B cell (primary cell): Measurements from ENCODE around the gene AGXT. TPM values are rescaled to one million over a fixed set of nuclear protein-coding genes. Genes with fewer than 3 reads are reported as not detected.

Experiments
- ATAC-seq: fragments of 200-7000 bp; cut with Tn5 transposase; one replicate; pipeline ENCODE4 v1.10.0; 2021; ENCODE audit warnings: low read depth, mild to moderate bottlenecking, moderate number of reproducible peaks, moderate library complexity
- CTCF ChIA-PET: fragments of 350-600 bp; sonication (Branson Sonifier 250); formaldehyde crosslinking; loops from one replicate; lab custom pipeline; 2021; ENCODE audit warnings: antibody characterized with exemption, inconsistent platforms; lab: Charles Lee
- POLR2A ChIA-PET: fragments of 350-600 bp; sonication (Branson Sonifier 250); formaldehyde crosslinking; loops from one replicate; lab custom pipeline; 2021; ENCODE audit warnings: antibody characterized with exemption; lab: Charles Lee
- DNase-seq: peaks from one replicate; pipeline ENCODE4 v3.0.0; 2013
- H2AFZ ChIP-seq: 2 replicates; pipeline ENCODE4 v1.6.1; 2012; ENCODE audit warnings: mild to moderate bottlenecking, low read depth, low read length; ENCODE audit not compliant: insufficient read depth, poor library complexity, severe bottlenecking
- H3K27ac ChIP-seq, 2 donors: 1 replicate in 1 of 2; 2 replicates in 1 of 2; pipeline ENCODE4 v1.5.1; 2012 to 2013; ENCODE audit warnings: low read length in 2 of 2, mild to moderate bottlenecking in 2 of 2, moderate library complexity in 1 of 2
- H3K27me3 ChIP-seq, 4 experiments: fragments of 200-600 bp in 1 of 4; sonication (generic) in 1 of 4; replicated peaks in 1 of 4; 1 replicate in 2 of 4; 2 replicates in 2 of 4; pipeline versions ENCODE4 v1.6.1 to v1.7.0; 2013 to 2016; ENCODE audit warnings: low read length in 3 of 4, mild to moderate bottlenecking in 2 of 4, mixed read lengths in 1 of 4, moderate library complexity in 1 of 4; ENCODE audit not compliant: insufficient read depth in 4 of 4, control insufficient read depth in 3 of 4; ENCODE audit errors: control extremely low read depth in 1 of 4
- H3K36me3 ChIP-seq, 2 experiments: replicated peaks in 1 of 2; 1 replicate in 1 of 2; 2 replicates in 1 of 2; pipeline versions ENCODE4 v1.6.1 to v1.7.1; 2013; ENCODE audit warnings: low read length in 1 of 2; ENCODE audit not compliant: insufficient read depth in 2 of 2, control insufficient read depth in 1 of 2; ENCODE audit errors: control extremely low read depth in 1 of 2, extremely low read depth in 1 of 2
- H3K4me1 ChIP-seq, 2 donors: fragments of 200-600 bp in 1 of 2; sonication (generic) in 1 of 2; 1 replicate in 1 of 2; 2 replicates in 1 of 2; pipeline versions ENCODE4 v1.5.1 to v1.6.1; 2013 to 2017; ENCODE audit warnings: low read length in 2 of 2; ENCODE audit not compliant: control insufficient read depth in 2 of 2, insufficient read depth in 2 of 2
- H3K4me2 ChIP-seq: replicated peaks from 2 replicates; pipeline ENCODE3; 2012; ENCODE audit warnings: mild to moderate bottlenecking, low read depth, low read length; ENCODE audit not compliant: poor library complexity, severe bottlenecking
- H3K4me3 ChIP-seq, 5 experiments: fragments of 200-600 bp in 1 of 5; sonication (generic) in 1 of 5; 1 replicate in 3 of 5; 2 replicates in 2 of 5; pipeline versions ENCODE4 v1.5.1 to v1.7.0; 2011 to 2016; ENCODE audit warnings: low read length in 4 of 5, mild to moderate bottlenecking in 4 of 5, low read depth in 2 of 5, control low read depth in 1 of 5, moderate library complexity in 1 of 5; ENCODE audit not compliant: insufficient read depth in 1 of 5; ENCODE audit errors: control extremely low read depth in 1 of 5, extremely low read depth in 1 of 5
- H3K79me2 ChIP-seq: fragments of 200-600 bp; sonication (generic); one replicate; pipeline ENCODE4 v1.6.0; 2016; ENCODE audit warnings: low read length; ENCODE audit not compliant: control insufficient read depth, insufficient read depth
- H3K9ac ChIP-seq: fragments of 200-600 bp; sonication (generic); 2 replicates; pipeline ENCODE4 v1.6.1; 2017; ENCODE audit warnings: mild to moderate bottlenecking, low read length, moderate library complexity
- H3K9me3 ChIP-seq, 3 donors: one replicate each; pipeline versions ENCODE4 v1.6.1 to v1.7.1; 2013; ENCODE audit warnings: low read length in 2 of 3; ENCODE audit not compliant: control insufficient read depth in 2 of 3, insufficient read depth in 1 of 3; ENCODE audit errors: control extremely low read depth in 1 of 3
- H4K20me1 ChIP-seq: 2 replicates; pipeline ENCODE4 v1.6.0; 2012; ENCODE audit warnings: mild to moderate bottlenecking, low read length; ENCODE audit not compliant: insufficient read depth, control insufficient read depth, poor library complexity, severe bottlenecking
- H3K27ac Mint-ChIP-seq: one replicate; pipeline ENCODE4 v1.8.0; 2021; ENCODE audit warnings: mixed read lengths
- H3K27me3 Mint-ChIP-seq: one replicate; pipeline ENCODE4 v1.8.0; 2021; ENCODE audit warnings: mixed read lengths
- H3K4me1 Mint-ChIP-seq: one replicate; pipeline ENCODE4 v1.8.0; 2021; ENCODE audit warnings: mixed read lengths
- H3K4me3 Mint-ChIP-seq: one replicate; pipeline ENCODE4 v1.8.0; 2021; ENCODE audit warnings: mixed read lengths
- H3K9me3 Mint-ChIP-seq: one replicate; pipeline ENCODE4 v1.8.0; 2022; ENCODE audit warnings: mixed read lengths; ENCODE audit not compliant: insufficient read depth
- EZH2 ChIP-seq: IDR thresholded peaks from 2 replicates; pipeline ENCODE4 v1.6.1; 2012; ENCODE audit warnings: borderline replicate concordance, low read depth, mild to moderate bottlenecking, moderate library complexity, low read length; ENCODE audit not compliant: insufficient read depth, poor library complexity, severe bottlenecking
- WGBS: methylation state at CpG from one replicate; pipeline ENCODE4 v1.1.5; 2013; ENCODE audit warnings: missing lambda C conversion rate; ENCODE audit not compliant: insufficient coverage; 5-methylcytosine and 5-hydroxymethylcytosine counted together
- intact Hi-C: fragments of 100-400 bp; cut with micrococcal nuclease; formaldehyde crosslinking; loops from one replicate; pipeline ENCODE4 v1.10.0; 2022
- polyA plus RNA-seq: library from polyadenylated mRNA; depleted of rRNA; stranded (reverse); fragments of >200 nt; gene quantifications from 2 replicates; pipeline ENCODE4 v1.2.3, GENCODE V29; 2012
- total RNA-seq, 2 donors: library from RNA; stranded (reverse); fragments of 120-200 nt in 1 of 2; gene quantifications; 1 replicate in 1 of 2; 2 replicates in 1 of 2; pipeline versions ENCODE4 v1.2.3 to v1.2.4, GENCODE V29; 2013 to 2022
- TF ChIP-seq, protein P1 (sequence below): fragments of 200-600 bp; IDR thresholded peaks from one replicate; pipeline ENCODE4 v1.8.0; 2022; ENCODE audit warnings: antibody characterized with exemption, mild to moderate bottlenecking

Gene AGXT
- total and polyA plus RNA-seq, 2 donors (not counting 1 experiment from before 2014, with no cell fraction given) = not detected

- Mint-ChIP-seq H3K27me3 (peaks cover 3% of the 10 kb centered on the region), H3K4me1 (no peaks in the 10 kb centered on the region), H3K27ac (peak overlapping the region; percentile 15), H3K9me3 (no peaks in the 10 kb centered on the region), H3K4me3 (no peak overlapping the region)
- Histone ChIP-seq H4K20me1 (no peaks in the 10 kb centered on the region), H3K9me3 (no peaks in the 10 kb centered on the region), H3K4me2 (no peak overlapping the region), H3K27me3 (no peaks in the 10 kb centered on the region), H3K9ac (no peak overlapping the region), H3K79me2 (no peaks in the 10 kb centered on the region), H3K27ac (no peak overlapping the region), H3K4me3 (no peak overlapping the region), H3K4me1 (no peaks in the 10 kb centered on the region), H2AFZ (no peak overlapping the region), H3K36me3 (no peaks in the 10 kb centered on the region)
- TF ChIP-seq, protein P1, sequence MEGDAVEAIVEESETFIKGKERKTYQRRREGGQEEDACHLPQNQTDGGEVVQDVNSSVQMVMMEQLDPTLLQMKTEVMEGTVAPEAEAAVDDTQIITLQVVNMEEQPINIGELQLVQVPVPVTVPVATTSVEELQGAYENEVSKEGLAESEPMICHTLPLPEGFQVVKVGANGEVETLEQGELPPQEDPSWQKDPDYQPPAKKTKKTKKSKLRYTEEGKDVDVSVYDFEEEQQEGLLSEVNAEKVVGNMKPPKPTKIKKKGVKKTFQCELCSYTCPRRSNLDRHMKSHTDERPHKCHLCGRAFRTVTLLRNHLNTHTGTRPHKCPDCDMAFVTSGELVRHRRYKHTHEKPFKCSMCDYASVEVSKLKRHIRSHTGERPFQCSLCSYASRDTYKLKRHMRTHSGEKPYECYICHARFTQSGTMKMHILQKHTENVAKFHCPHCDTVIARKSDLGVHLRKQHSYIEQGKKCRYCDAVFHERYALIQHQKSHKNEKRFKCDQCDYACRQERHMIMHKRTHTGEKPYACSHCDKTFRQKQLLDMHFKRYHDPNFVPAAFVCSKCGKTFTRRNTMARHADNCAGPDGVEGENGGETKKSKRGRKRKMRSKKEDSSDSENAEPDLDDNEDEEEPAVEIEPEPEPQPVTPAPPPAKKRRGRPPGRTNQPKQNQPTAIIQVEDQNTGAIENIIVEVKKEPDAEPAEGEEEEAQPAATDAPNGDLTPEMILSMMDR = no peak
- no peak for TF ChIP-seq EZH2
- WGBS = 93% methylated on average over 25 of the region's 27 CpGs
- no peak for ATAC-seq
- POLR2A ChIA-PET = no interaction called here
- no peak for DNase-seq
- intact Hi-C loops = no loop called here
- CTCF ChIA-PET = no interaction called here
Measured at GRCh38 chr2:240900141-240900860, 31.7 kb downstream of the AGXT start.

GRCh38 chr2:240901986-240902614, 33.5 kb downstream of the AGXT start:
- Histone ChIP-seq H3K9ac (no peak overlapping the region), H3K4me1 (no peaks in the 10 kb centered on the region), H3K27ac (no peak overlapping the region), H3K4me3 (no peak overlapping the region), H3K4me2 (no peak overlapping the region), H2AFZ (no peak overlapping the region), H3K9me3 (no peaks in the 10 kb centered on the region), H3K36me3 (no peaks in the 10 kb centered on the region), H4K20me1 (no peaks in the 10 kb centered on the region), H3K27me3 (peaks cover 0 to 5% (median 0%) of the 10 kb centered on the region in 4 experiments), H3K79me2 (no peaks in the 10 kb centered on the region)
- WGBS = 95% methylated on average over 14 of the region's 14 CpGs
- TF ChIP-seq, protein P1 = no peak
- TF ChIP-seq EZH2 = no peak
- no peak overlapping the region for H3K4me3 Mint-ChIP-seq
- ChIA-PET POLR2A (no interaction called here), CTCF (no interaction called here)
- peaks cover 3% of the 10 kb centered on the region for H3K27me3 Mint-ChIP-seq
- H3K9me3 Mint-ChIP-seq = no peaks in the 10 kb centered on the region
- intact Hi-C loops = no loop called here
- no peaks in the 10 kb centered on the region for H3K4me1 Mint-ChIP-seq
- ATAC-seq (no peak), DNase-seq (no peak)
- H3K27ac Mint-ChIP-seq = peak overlapping the region; percentile 20
